ENCODE results near the gene FSTL1. TPM values are rescaled to one million over a fixed set of nuclear protein-coding genes. Genes with fewer than 3 reads are reported as not detected.

Gene FSTL1
- total and polyA plus RNA-seq, 2 of the 8 experiments (the other 6 are each of a cell fraction or from before 2014, with no cell fraction given) = 158 to 516 TPM

GRCh38 chr3:120435621-120436020 is 15.2 kb downstream of the FSTL1 start:
- H3K27ac ChIP-seq (ENCODE audit: low read depth, low read length) = no peak overlapping the region
- no peak overlapping the region for H2AK5ac ChIP-seq (ENCODE audit: low read depth, low read length)
- H3K4me3 ChIP-seq (ENCODE audit: extremely low read depth in 1 of 4, insufficient read depth in 2 of 4, low read depth in 3 of 4, low read length in 4 of 4) = no peak overlapping the region
- H3K4ac ChIP-seq (replicated peaks; ENCODE audit: insufficient read length, low read depth, low read length) = no peak overlapping the region
- no peak overlapping the region for H4K91ac ChIP-seq (replicated peaks; ENCODE audit: insufficient read length, low read length)
- peaks cover 0 to 87% of the 10 kb centered on the region in 2 experiments; a peak in 2 of 4 replicates for H3K79me2 ChIP-seq (ENCODE audit: control insufficient read depth in 1 of 2, insufficient read depth in 2 of 2, low read length in 2 of 2)
- H2BK15ac ChIP-seq (ENCODE audit: low read length) = no peak overlapping the region
- H2BK120ac ChIP-seq (replicated peaks; ENCODE audit: low read depth, low read length) = no peak overlapping the region
- H2BK5ac ChIP-seq (ENCODE audit: low read depth, low read length) = no peak overlapping the region
- H4K8ac ChIP-seq (ENCODE audit: extremely low read depth, insufficient read depth, low read length) = no peak overlapping the region
- H3K9me3 ChIP-seq (ENCODE audit: insufficient read depth in 2 of 2, low read depth in 1 of 2, low read length in 1 of 2) = no peaks in the 10 kb centered on the region
- no peak for FAIRE-seq
- peaks cover 12 to 41% (median 31%) of the 10 kb centered on the region in 4 experiments for H3K36me3 ChIP-seq (ENCODE audit: control insufficient read depth in 2 of 4, insufficient read depth in 4 of 4, low read length in 3 of 4)
- H3K23ac ChIP-seq (ENCODE audit: insufficient read length) = no peak overlapping the region
- no peak overlapping the region for H2BK20ac ChIP-seq (ENCODE audit: low read length)
- H4K5ac ChIP-seq (ENCODE audit: insufficient read length, low read depth, low read length) = no peak overlapping the region
- H3K23me2 ChIP-seq (ENCODE audit: low read depth, low read length) = no peaks in the 10 kb centered on the region
- no peak overlapping the region for H3K56ac ChIP-seq (replicated peaks; ENCODE audit: insufficient read length, low read depth, low read length)
- ChIA-PET CTCF (ENCODE audit: partially characterized antibody) (interaction anchor here (1.3 to 23.6 kb wide), 3 partner anchors 9 to 18 kb away, joined by 3 to 294 read pairs (median 43); partner anchors contain the start of gene FSTL1), POLR2A (ENCODE audit: partially characterized antibody) (interaction anchor here (1.0 to 21.2 kb wide), 5 partner anchors 6 to 87 kb away, joined by 3 to 299 read pairs (median 5); partner anchors contain the start of genes FSTL1 and LRRC58)
- no peak overlapping the region for H3K18ac ChIP-seq (ENCODE audit: extremely low read depth, low read length)
- H3K4me1 ChIP-seq (replicated peaks in 1 of 4; ENCODE audit: control insufficient read depth in 3 of 4, insufficient read depth in 4 of 4, low read length in 3 of 4) = peaks cover 3 to 24% (median 16%) of the 10 kb centered on the region in 4 experiments
- no peak overlapping the region for H3K14ac ChIP-seq (ENCODE audit: insufficient read length)
- no peak for DNase-seq (ENCODE audit: low read depth in 1 of 2, low spot score in 2 of 2)
- H2AFZ ChIP-seq (ENCODE audit: low read length) = no peak overlapping the region
- no peaks in the 10 kb centered on the region for H3K27me3 ChIP-seq (replicated peaks in 1 of 4; ENCODE audit: control insufficient read depth in 3 of 4, extremely low read depth in 1 of 4, insufficient read depth in 3 of 4, low read length in 3 of 4)
- no peak overlapping the region; a peak in 1 of 7 replicates for H3K9ac ChIP-seq (replicated peaks in 1 of 4; ENCODE audit: extremely low read depth in 1 of 4, low read depth in 3 of 4, low read length in 3 of 4)
- WGBS, 2 experiments (ENCODE audit: extremely low coverage in 1 of 2, insufficient coverage in 1 of 2, insufficient read length in 1 of 2, insufficient replicate concordance in 2 of 2, low coverage in 1 of 2, low lambda C conversion rate in 2 of 2, missing lambda C conversion rate in 1 of 2) = 91% methylated on average over 4 of the region's 4 CpGs; no CpG with 5 or more reads in 1 of the 2 experiments
- H4K20me1 ChIP-seq (replicated peaks in 1 of 2; ENCODE audit: control insufficient read depth in 1 of 2, insufficient read depth in 2 of 2, low read length in 2 of 2) = peaks cover 0 to 10% of the 10 kb centered on the region in 2 experiments
- no peak overlapping the region for H2BK12ac ChIP-seq (ENCODE audit: low read depth, low read length)
- H3K79me1 ChIP-seq (ENCODE audit: low read depth, low read length) = peaks cover 3% of the 10 kb centered on the region; the same call in 1 of the 2 replicates
- H3K4me2 ChIP-seq (ENCODE audit: insufficient read depth in 1 of 2, low read depth in 2 of 2, low read length in 2 of 2) = peak overlapping the region in 1 of 2 experiments; percentile 35; a peak in 1 of 4 replicates
- no peak for TF ChIP-seq EGR1 (IDR thresholded peaks at IDR 0.05; ENCODE audit: borderline replicate concordance, low read depth, low read length)
- TF ChIP-seq KDM5A (IDR thresholded peaks at IDR 0.05; ENCODE audit: low read length) = no peak
- no peak for TF ChIP-seq NANOG (IDR thresholded peaks at IDR 0.05; ENCODE audit: insufficient read depth, low read depth, low read length, poor library complexity, severe bottlenecking)
- no peak for TF ChIP-seq CTBP2 (IDR thresholded peaks at IDR 0.05; ENCODE audit: borderline replicate concordance, insufficient read depth, insufficient read length, low read length)
- no peak for TF ChIP-seq SIX5 (IDR thresholded peaks at IDR 0.05; ENCODE audit: low read depth, low read length)
